Measurements from ENCODE around the gene DSCAM. TPM values are rescaled to one million over a fixed set of nuclear protein-coding genes. Genes with fewer than 3 reads are reported as not detected.

Gene DSCAM
- total RNA-seq, 4 donors from 2014 or later: under 0.01 to 0.44 TPM; not detected in 2

- Histone ChIP-seq H3K9me3 (peaks cover 0 to 9% (median 0%) of the 10 kb centered on the region in 4 donors), H3K4me3 (no peak overlapping the region), H3K27ac (no peak overlapping the region), H3K27me3 (no peaks in the 10 kb centered on the region), H3K36me3 (no peaks in the 10 kb centered on the region), H3K4me1 (no peaks in the 10 kb centered on the region)
- DNase-seq (ENCODE audit: low spot score in 2 of 2): no peak
- TF ChIP-seq POLR2A (IDR thresholded peaks at IDR 0.05) (no peak), EP300 (IDR thresholded peaks at IDR 0.05) (no peak), CTCF (IDR thresholded peaks at IDR 0.05) (no peak)
- WGBS, 2 donors: 81 to 83% methylated on average over 1 of the region's 1 CpG
Observed at GRCh38 chr21:39961251-39961650, 885.7 kb downstream of the DSCAM start.

Small RNAs within 50 kb of the gene (small RNA-seq; reads per million reads assigned to genes)
- not detected for gene MIR4760
- gene RF00432: not detected
